Stimulated activated naive CD4-positive, alpha-beta T cell treated with Interleukin-2 at 50 U/mL for 16 hours (primary cell): ENCODE data around the gene CYLD.

Experiments
- DNase-seq: peaks from one replicate; lab custom pipeline; 2025; lab: John Stamatoyannopoulos, UW

Gene CYLD

DNA sequence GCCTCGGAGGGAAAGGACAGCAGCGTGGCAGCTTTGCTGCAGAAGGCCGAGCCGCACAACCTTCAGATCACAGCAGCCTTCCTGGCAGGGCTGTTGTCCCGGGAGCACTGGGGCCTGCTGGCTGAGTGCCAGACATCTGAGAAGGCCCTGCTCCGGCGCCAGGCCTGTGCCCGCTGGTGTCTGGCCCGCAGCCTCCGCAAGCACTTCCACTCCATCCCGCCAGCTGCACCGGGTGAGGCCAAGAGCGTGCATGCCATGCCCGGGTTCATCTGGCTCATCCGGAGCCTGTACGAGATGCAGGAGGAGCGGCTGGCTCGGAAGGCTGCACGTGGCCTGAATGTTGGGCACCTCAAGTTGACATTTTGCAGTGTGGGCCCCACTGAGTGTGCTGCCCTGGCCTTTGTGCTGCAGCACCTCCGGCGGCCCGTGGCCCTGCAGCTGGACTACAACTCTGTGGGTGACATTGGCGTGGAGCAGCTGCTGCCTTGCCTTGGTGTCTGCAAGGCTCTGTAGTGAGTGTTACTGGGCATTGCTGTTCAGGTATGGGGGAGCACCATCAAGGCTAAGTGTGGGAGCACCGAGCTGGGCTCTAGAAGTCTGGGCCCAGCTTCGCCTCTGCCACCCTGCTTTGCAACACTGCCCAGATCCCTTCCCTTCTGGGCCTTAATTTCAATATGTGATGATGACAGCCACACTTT, 29.9 kb upstream of the CYLD start:
- DNase-seq = no peak

DNA sequence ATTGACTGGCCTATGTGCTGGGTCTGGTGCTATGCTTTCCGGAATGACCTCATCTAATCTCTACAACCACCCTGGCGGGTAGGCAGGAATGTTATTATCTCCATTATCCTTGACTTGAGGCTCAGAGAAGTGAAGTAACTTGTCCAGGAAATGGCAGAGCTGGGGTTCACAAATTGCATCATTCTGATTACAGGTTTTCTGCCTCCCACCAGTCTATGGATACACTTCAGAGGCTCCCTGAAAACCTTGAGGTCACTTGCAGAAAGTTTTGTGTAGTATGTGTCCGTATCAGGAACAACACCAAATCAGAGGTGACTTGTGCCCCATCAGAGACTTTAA, 29.4 kb upstream of the CYLD start:
- no peak for DNase-seq

DNA sequence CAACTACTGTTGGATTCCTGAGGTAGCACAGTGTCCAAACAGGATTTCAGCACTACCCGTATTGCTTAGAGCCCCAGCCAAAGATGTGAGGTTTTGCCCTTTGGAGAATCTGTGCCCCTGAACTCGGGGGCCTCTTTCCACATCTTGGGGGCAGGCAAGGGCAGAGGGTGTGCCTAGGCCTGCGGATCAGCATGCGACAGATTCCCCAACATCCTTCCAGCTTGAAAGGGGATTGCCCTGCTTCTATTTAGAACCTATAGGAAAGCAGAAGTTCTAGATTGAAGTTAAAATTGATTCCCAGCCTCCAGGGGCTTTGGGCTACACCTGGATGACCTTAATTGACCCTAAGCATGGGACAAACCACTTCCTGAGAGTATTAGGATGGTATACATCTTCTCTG, 28.9 kb upstream of the CYLD start:
- DNase-seq = no peak

DNA sequence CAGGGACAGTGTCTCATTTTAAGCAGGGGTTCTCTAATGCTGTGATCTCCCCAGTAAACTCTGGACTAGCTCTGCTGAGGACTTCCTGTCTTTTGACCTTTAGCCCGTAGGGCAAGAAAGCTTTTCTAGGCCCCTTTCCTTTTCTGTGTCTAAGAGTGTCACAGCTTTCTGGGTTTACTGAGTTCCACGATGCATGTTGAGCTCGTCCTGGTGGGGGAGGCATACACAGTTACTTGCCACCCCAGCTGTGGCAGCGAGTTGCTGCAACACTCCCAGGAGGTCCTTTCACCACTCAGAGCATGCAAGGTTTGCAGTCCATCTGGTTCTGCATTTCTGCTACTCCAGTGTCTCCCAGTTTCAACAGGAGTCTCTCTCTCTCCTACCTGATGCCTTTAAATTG, 24.8 kb upstream of the CYLD start:
- DNase-seq = no peak

DNA sequence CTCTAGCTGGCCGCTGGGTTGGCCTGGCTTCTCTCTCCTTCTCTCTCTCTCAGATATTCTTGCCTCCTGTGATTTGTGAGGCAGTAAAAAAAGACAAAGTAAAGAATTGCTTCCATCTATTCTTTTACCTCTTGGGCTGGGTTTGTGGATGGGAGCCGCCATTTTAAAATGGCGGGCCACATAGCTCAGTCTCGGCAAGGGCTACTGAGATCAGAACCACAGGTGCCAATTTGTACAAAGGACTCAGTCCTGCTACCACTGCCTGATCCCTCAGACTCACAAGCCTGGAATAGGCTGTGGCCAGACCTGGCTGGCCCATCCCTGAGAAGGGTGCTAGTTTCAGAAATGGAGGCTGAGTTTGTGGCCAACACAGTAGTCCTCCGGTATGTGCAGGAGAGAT, 24.4 kb upstream of the CYLD start:
- no peak for DNase-seq

DNA sequence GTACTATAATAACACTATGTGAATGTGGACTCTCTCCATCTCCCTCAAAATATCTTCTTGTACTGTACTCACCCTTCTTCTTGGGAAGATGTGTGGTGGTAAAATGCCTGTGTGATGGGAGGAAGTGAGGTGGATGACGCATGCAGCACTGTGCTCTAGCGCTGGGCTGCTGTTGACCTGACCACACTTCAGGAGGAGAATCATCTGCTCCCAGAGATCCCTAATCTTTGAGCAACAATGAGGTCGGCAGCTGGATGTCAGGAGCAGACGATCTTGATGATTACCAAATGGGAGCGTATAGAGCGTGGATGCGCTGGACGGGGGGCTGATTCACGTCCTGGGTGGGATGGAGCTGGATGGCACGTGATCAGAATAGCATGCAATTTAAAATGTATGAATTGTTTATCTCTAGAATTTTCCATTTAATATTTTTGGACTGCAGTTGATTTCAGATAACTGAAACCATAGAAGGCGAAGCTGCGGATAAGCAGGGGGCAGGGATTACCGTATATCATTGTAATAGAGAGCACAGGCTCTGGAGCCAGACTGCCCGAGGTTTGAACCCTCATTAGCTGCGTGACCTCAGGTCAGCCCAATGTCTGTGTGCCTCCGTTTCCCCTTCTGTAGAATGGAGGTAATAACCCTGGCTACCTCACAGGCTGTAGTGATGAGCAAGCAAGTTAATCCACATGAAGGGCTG, 23.7 kb upstream of the CYLD start:
- no peak for DNase-seq

DNA sequence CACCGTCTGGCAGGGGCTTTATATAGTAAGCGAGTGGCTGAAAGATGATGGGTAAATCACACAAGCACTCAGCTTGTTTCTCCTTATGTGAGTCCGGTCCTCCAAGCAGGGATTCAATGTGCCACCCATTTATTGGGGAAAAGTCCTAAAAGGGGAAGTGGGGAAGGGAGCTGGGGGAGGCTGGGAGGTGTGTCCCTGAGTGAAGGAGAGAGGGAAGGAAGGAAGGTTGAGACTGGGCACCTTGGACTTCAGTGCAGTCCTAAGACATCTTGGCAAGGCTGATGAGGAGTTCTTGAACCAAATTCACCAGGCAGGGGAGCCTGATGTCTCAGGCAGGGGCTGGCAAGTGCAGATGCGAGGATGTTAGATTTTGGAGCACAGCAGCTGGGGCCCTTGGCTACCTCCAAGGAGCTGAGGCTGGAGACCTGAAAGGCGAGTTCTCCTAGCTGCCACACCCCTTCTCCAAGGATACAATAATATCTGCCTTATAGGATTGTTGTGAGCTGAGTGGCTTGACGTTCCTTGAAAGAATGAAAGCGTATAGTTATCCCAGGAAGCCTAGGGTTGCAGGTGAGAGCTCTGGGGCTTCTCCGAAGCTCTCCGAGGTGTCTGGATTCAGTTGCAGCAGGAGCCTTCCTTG, 23.0 kb upstream of the CYLD start:
- no peak for DNase-seq

DNA sequence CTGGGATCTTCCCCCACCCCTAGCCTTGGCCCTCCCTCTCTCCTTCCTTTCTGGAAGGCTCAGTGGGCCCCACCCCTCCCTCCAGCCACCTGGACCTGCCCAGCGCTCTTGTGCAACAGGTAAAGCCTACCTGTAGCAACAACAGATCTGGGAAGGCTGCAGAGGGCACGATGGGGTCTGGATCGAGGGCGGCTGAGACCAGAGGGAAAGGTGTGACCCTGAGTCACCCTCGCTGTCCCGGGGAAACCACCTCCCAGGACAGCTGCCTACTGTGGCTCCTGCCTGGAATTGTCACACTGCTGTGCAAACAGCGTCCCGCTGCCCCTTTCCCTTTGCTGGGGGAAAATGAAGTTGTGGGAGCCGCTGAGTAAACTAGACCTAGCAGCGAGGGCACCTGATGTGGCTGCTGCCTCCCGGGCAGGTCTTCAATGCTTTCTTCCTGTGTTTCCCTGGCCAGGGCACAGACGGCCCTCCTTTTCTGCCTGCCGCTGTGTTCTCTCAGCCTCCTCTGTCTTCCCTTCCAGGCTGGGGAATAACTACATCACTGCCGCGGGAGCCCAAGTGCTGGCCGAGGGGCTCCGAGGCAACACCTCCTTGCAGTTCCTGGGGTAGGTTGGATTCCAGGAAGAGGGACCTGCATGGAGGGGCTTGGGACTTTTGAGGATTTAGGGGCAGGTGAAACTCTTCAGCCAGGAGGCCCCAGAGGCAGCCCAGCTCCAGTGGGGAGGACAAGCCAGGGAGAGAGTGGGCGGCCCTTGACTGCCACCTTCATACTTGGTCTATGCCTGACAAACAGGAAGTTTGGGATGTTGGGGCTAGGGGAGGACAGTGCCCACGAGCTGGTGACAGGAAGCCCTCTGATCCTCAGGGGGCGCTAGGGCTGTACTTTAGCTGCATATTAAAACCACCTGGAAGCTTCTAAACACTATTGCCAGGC, 22.2 kb upstream of the CYLD start:
- no peak for DNase-seq

DNA sequence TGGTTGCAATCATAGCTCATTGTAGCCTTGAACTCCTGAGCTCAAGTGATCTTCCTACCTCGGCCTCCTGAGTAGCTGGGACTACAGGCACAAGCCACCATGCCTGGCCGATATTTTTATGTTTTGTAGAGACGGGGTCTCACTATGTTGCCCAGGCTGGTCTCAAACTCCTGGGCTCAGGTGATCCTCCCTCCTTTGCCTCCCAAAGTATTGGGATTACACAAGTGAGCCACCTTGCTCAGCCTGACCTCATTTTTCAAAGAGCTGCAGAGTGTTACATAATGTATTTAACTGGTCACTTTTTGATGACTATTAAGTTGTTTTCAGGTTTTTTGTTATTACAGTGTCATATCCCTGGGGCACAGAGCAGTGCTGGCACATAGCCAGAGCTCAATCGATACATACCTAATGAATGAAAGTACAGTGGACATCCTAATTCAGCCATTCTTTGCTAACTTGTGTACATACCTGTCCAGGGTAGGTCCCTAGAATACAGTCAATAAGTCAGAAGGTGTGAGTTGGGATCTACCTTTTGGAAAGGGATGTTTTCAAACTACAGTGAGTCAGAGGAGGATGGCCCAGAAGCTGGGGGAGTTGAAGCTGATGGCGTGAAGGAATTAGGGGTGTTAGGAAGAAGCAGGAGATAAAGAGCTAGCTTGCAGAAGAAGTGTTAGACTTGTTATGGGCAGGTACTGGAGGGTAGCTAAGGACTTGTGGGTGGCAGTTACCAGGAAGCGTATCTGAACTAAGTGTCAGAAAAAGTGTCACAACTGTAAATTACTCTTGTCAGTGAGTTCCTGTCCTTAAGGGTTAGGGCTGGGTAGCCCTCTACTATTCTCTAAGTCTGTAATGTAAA, 20.1 kb upstream of the CYLD start:
- DNase-seq = no peak

DNA sequence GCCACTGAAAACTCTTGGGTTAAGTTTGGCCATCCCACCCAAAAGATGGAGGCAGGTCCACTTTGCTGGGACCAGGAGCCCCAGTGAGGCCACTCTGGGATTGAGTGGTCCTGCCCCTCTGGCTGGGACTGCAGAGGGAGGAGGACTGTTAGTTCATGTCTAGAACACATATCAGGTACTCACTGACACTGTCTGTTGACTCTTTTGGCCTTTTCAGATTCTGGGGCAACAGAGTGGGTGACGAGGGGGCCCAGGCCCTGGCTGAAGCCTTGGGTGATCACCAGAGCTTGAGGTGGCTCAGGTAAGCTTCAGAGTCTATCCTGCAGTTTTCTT, 19.5 kb upstream of the CYLD start:
- no peak for DNase-seq

DNA sequence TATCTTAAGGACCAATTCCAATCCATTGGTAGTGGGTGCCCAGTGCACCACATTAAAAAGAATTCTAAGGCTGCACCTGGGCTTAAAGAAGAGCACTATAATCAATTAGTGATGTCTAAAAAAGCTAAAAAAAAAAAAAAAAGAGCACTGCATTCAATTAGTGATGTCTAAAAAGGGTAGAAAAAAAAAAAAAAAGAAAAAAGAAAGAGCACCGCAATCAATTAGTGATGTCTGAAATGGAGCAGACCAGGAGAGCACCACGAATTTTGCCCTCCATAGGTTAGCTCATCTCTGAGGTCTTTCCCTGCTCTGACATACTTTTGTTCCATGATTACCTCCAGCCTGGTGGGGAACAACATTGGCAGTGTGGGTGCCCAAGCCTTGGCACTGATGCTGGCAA, 18.9 kb upstream of the CYLD start:
- no peak for DNase-seq

DNA sequence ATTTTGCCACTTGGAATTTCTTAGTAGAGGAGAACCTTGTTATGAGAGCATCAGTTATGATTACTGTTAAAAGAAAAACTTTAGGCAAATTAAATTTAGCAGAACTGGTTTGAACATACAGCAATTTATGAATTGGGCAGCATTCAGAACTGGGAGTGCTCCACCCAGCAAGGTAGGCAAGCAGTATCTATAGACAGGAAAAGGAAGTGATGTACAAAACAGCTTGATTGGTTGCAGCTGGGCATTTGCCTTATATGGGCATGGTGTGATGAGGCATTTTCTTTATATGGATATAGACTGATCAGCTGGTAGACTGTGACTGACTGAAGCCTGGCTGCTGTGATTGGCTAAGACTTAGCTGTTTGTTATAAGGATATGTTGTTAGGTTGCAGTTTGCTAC, 17.6 kb upstream of the CYLD start:
- no peak for DNase-seq

DNA sequence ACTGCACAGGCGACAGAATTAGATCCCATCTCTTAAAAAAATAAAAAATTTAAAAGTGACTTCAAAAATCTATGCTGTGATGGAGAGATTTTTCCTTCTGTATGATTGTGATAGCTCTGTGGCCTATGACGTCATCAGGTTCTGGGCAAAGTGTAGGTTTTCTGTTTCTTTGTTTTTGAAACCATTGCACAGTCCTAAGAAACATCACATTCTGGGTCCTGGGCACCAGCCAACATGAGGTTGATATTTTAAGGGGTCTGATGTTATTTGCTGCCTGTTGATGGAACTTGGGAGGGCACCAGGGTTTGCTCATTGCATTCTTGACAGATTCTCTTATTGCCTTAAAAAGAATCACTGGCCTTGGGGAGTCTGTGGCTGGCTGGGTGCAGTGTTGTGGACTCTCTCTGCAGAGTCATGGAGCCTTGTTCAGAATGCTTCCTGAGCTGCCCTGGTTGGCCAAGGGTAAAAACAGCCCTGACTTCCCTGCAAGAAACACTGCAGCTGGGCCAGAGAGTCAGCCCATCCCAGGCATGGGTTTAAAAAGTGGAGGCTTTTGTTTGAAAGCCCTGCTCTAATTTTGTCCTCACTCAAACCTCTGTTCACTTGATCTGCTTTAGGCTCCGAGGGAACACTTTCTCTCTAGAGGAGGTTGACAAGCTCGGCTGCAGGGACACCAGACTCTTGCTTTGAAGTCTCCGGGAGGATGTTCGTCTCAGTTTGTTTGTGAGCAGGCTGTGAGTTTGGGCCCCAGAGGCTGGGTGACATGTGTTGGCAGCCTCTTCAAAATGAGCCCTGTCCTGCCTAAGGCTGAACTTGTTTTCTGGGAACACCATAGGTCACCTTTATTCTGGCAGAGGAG, 10.5 kb upstream of the CYLD start:
- DNase-seq = no peak

DNA sequence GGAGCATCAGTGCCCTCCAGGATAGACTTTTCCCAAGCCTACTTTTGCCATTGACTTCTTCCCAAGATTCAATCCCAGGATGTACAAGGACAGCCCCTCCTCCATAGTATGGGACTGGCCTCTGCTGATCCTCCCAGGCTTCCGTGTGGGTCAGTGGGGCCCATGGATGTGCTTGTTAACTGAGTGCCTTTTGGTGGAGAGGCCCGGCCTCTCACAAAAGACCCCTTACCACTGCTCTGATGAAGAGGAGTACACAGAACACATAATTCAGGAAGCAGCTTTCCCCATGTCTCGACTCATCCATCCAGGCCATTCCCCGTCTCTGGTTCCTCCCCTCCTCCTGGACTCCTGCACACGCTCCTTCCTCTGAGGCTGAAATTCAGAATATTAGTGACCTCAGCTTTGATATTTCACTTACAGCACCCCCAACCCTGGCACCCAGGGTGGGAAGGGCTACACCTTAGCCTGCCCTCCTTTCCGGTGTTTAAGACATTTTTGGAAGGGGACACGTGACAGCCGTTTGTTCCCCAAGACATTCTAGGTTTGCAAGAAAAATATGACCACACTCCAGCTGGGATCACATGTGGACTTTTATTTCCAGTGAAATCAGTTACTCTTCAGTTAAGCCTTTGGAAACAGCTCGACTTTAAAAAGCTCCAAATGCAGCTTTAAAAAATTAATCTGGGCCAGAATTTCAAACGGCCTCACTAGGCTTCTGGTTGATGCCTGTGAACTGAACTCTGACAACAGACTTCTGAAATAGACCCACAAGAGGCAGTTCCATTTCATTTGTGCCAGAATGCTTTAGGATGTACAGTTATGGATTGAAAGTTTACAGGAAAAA, 9.7 kb upstream of the CYLD start:
- no peak for DNase-seq

DNA sequence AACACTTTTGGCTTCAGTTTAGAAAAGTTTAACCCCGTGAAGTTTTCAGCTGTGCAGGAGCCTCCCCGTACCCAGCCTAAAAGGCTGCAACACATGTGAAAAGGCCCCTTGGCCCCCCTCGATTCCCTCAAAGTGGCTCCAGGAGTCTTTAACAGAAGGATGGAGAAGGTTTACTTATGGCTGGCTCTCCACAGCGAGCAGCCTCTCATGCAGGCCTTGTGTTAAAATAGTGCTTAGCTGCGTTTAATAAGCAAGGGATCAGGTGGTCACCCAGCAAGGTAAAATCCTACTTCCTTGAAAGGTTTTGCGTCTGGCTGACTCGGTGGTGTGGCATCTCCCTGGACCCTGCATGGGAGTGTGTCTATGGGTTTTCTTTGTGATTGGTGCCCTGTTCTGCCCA, 8.4 kb upstream of the CYLD start:
- no peak for DNase-seq

DNA sequence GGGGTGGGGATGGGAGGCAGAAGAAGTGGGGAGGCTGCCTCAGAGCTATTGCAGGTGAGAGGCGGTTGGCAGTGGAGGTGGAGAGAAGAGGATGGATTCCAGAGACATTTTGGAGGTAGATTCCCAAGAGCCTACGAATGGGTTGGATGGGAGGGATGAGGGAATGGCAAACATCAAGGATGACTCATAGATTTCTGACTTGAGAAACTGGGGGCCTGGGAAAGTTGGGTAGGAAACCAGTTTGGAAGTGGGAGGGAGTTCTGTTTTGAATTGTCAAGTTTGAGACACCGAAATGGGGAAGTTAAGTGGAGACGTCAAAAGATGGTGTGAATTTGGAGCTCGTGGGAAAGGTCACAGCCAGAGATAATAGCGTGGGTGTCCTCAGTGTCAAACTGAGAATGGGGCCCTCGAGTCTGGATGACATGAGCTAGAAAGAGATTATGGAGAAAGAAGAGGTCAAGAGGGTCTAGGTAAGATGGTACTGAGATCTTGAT, 6.2 kb upstream of the CYLD start:
- no peak for DNase-seq

DNA sequence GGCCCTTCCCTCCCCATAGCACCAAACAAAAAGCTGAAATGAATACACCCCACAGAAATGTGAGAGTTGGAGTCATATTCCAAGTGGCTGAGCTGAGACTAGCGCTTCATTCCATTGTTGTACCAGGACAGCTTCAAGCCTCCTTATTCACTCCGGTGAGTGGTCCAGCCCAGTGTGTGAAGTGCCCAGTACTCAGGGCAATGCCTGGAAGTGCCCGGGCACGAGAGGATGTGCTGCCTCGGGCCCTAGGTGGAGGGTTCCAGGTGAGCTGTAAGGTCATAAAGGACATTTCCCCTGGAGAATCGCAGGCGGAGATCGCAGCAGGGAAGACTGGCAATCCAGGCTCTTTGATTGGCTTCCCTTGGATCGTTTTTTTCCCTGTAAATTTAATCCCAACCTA, 5.4 kb upstream of the CYLD start:
- DNase-seq = no peak

DNA sequence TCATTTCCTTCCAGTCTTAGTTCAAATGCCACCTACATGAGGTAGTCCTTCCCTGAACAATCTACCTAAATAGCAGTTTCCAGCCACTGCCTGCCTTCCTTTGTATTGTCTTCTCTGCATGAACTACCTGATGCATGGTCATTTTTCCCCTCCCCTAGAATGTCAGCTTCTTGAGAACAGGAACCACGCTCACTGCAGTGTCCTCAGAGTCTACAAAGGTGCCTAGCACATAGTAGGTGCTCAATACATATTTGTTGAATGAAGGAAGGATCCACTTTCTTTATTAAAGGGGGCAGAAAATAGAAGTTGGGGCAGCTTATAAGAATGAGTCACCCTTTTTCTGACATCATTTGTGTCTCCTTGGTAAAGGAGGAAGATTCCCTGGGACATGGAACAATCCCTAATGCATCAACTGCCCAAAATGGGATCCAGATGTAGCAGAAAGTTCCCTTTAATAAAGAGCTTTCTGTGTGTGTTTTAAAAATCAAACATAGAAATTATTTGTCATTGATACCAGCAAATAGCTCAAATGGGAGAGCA, 4.4 kb upstream of the CYLD start:
- no peak for DNase-seq

DNA sequence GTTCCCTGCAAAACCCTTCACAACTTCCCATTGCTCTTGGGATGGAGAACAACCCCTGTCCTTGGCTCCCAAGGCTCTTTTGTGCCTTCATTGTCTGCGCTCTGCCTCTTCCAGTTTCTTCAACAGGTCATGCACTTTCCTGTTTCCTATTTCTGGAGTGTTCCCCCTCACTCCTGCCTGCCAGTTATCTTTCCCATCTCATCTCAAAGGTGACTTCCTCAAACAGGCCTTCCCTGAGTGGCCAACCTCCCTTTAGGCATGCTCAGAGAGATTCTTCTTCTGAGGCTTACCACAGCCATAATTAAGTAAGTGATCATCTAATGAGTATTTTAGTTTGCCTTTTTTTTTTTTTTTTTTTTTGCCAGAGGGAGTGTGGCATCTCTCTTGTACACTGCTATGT, 2.9 kb upstream of the CYLD start:
- no peak for DNase-seq
